WTC11 (cell line): ENCODE data around the gene SAE1. TPM values are rescaled to one million over a fixed set of nuclear protein-coding genes. Genes with fewer than 3 reads are reported as not detected.

Experiments
- ATAC-seq: fragments of 200-7000 bp; cut with Tn5 transposase; 2 replicates; pipeline ENCODE4 v1.10.0; 2021; ENCODE audit warnings: mild to moderate bottlenecking, moderate library complexity
- CTCF ChIA-PET: fragments of 300-600 bp; sonication (Branson Sonifier 250); formaldehyde crosslinking; loops from one replicate; lab custom pipeline; 2021; ENCODE audit warnings: antibody characterized with exemption; lab: Charles Lee
- POLR2A ChIA-PET: fragments of 350-600 bp; sonication (Branson Sonifier 250); formaldehyde crosslinking; loops from one replicate; lab custom pipeline; 2021; ENCODE audit warnings: antibody characterized with exemption; lab: Charles Lee
- DNase-seq: peaks from one replicate; pipeline ENCODE4 v3.0.0; 2021; ENCODE audit warnings: low spot score
- H3K27ac Mint-ChIP-seq: 2 replicates; pipeline ENCODE4 v1.8.0; 2021; ENCODE audit warnings: mixed read lengths
- H3K27me3 Mint-ChIP-seq: 2 replicates; pipeline ENCODE4 v1.8.0; 2021; ENCODE audit warnings: low read depth, mild to moderate bottlenecking, moderate library complexity, mixed read lengths
- H3K36me3 Mint-ChIP-seq: 2 replicates; pipeline ENCODE4 v1.8.0; 2021; ENCODE audit warnings: mixed read lengths
- H3K4me1 Mint-ChIP-seq: 2 replicates; pipeline ENCODE4 v1.8.0; 2022; ENCODE audit warnings: mixed read lengths
- H3K4me3 Mint-ChIP-seq: 2 replicates; pipeline ENCODE4 v1.8.0; 2021; ENCODE audit warnings: mild to moderate bottlenecking, moderate library complexity, mixed read lengths
- H3K9me3 Mint-ChIP-seq: 2 replicates; pipeline ENCODE4 v1.8.0; 2021; ENCODE audit warnings: mixed read lengths
- ATF3 ChIP-seq: sonication (generic); formaldehyde crosslinking; conservative IDR thresholded peaks from 2 replicates; pipeline ENCODE4 v1.8.1; 2022; ENCODE audit warnings: mild to moderate bottlenecking, missing genetic modification reagents
- FOXK1 ChIP-seq: sonication (generic); formaldehyde crosslinking; IDR thresholded peaks from 2 replicates; pipeline ENCODE4 v1.8.0; 2022; ENCODE audit warnings: mild to moderate bottlenecking, moderate library complexity, missing genetic modification reagents
- JUN ChIP-seq: sonication (generic); formaldehyde crosslinking; IDR thresholded peaks from 2 replicates; pipeline ENCODE4 v1.8.0; 2023; ENCODE audit warnings: mild to moderate bottlenecking, missing genetic modification reagents
- MYBL2 ChIP-seq: sonication (generic); formaldehyde crosslinking; IDR thresholded peaks from 2 replicates; pipeline ENCODE4 v1.8.1; 2023; ENCODE audit warnings: mild to moderate bottlenecking, moderate library complexity, missing genetic modification reagents
- NR2C2 ChIP-seq: sonication (generic); formaldehyde crosslinking; IDR thresholded peaks from 2 replicates; pipeline ENCODE4 v1.8.0; 2022; ENCODE audit warnings: mild to moderate bottlenecking, missing genetic modification reagents
- RELA ChIP-seq: sonication (generic); formaldehyde crosslinking; IDR thresholded peaks from 2 replicates; pipeline ENCODE4 v1.8.1; 2022; ENCODE audit warnings: missing genetic modification reagents, mild to moderate bottlenecking, borderline replicate concordance
- SOX15 ChIP-seq: fragments of 250-450 bp; sonication (Bioruptor Pico); IDR thresholded peaks from 2 replicates; pipeline ENCODE4 v1.9.0; 2021; ENCODE audit warnings: mild to moderate bottlenecking
- TEAD1 ChIP-seq: sonication (generic); formaldehyde crosslinking; IDR thresholded peaks from 2 replicates; pipeline ENCODE4 v1.8.0; 2022; ENCODE audit warnings: mild to moderate bottlenecking, missing genetic modification reagents
- ZNF138 ChIP-seq: sonication (generic); formaldehyde crosslinking; conservative IDR thresholded peaks from 2 replicates; pipeline ENCODE4 v1.8.1; 2022; ENCODE audit warnings: mild to moderate bottlenecking, moderate library complexity, missing genetic modification reagents
- ZNF232 ChIP-seq: sonication (generic); formaldehyde crosslinking; IDR thresholded peaks from 2 replicates; pipeline ENCODE4 v1.8.0; 2022; ENCODE audit warnings: mild to moderate bottlenecking, missing genetic modification reagents
- ZNF263 ChIP-seq: sonication (generic); formaldehyde crosslinking; IDR thresholded peaks from 2 replicates; pipeline ENCODE4 v1.8.1; 2022; ENCODE audit warnings: low read depth, mild to moderate bottlenecking, moderate library complexity, missing genetic modification reagents
- ZNF416 ChIP-seq: fragments of 250-450 bp; sonication (Bioruptor Pico); IDR thresholded peaks from 2 replicates; pipeline ENCODE4 v1.9.0; 2021; ENCODE audit warnings: mild to moderate bottlenecking, inconsistent platforms
- total RNA-seq: library from RNA; stranded (reverse); gene quantifications from 3 replicates; pipeline ENCODE4 v1.2.3, GENCODE V29; 2021
- TF ChIP-seq, protein P1 (sequence below): sonication (generic); formaldehyde crosslinking; IDR thresholded peaks from 2 replicates; pipeline ENCODE4 v1.8.1; 2023; ENCODE audit warnings: mild to moderate bottlenecking, missing genetic modification reagents
- TF ChIP-seq, protein P2 (sequence below): fragments of 250-450 bp; sonication (Bioruptor Pico); IDR thresholded peaks from 2 replicates; pipeline ENCODE4 v1.9.0; 2021; ENCODE audit warnings: mild to moderate bottlenecking
- TF ChIP-seq, protein P3 (sequence below): sonication (generic); formaldehyde crosslinking; conservative IDR thresholded peaks from 2 replicates; pipeline ENCODE4 v1.8.1; 2023; ENCODE audit warnings: mild to moderate bottlenecking, low read depth, missing genetic modification reagents, moderate library complexity
- TF ChIP-seq, protein P4 (sequence below): sonication (generic); formaldehyde crosslinking; IDR thresholded peaks from 2 replicates; pipeline ENCODE4 v1.8.0; 2022; ENCODE audit warnings: mild to moderate bottlenecking, missing genetic modification reagents

The SAE1 gene
- total RNA-seq, 1 experiment from 2014 or later, result 224 TPM

GRCh38 chr19:47104680-47105079 is 26.0 kb upstream of the SAE1 start (continued):
- TF ChIP-seq, protein P1, sequence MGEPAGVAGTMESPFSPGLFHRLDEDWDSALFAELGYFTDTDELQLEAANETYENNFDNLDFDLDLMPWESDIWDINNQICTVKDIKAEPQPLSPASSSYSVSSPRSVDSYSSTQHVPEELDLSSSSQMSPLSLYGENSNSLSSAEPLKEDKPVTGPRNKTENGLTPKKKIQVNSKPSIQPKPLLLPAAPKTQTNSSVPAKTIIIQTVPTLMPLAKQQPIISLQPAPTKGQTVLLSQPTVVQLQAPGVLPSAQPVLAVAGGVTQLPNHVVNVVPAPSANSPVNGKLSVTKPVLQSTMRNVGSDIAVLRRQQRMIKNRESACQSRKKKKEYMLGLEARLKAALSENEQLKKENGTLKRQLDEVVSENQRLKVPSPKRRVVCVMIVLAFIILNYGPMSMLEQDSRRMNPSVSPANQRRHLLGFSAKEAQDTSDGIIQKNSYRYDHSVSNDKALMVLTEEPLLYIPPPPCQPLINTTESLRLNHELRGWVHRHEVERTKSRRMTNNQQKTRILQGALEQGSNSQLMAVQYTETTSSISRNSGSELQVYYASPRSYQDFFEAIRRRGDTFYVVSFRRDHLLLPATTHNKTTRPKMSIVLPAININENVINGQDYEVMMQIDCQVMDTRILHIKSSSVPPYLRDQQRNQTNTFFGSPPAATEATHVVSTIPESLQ, result no peak
- no peak for TF ChIP-seq FOXK1 (CRISPR knock-in tag)

- ChIA-PET CTCF (interaction anchor here (0.5 kb wide), 1 partner anchor 760 kb away, joined by 3 read pairs; no protein-coding TSS in a partner anchor), POLR2A (no interaction called here)
- Mint-ChIP-seq H3K36me3 (peaks cover 21% of the 10 kb centered on the region), H3K4me3 (no peak overlapping the region), H3K9me3 (no peaks in the 10 kb centered on the region), H3K4me1 (peaks cover 60% of the 10 kb centered on the region), H3K27me3 (no peaks in the 10 kb centered on the region), H3K27ac (peak overlapping the region; percentile 55)
- no peak for DNase-seq
- ATAC-seq, result no peak
- TF ChIP-seq ZNF138 (CRISPR knock-in tag) (no peak), ZNF232 (CRISPR knock-in tag) (no peak), TEAD1 (no peak)
Observed at GRCh38 chr19:47105874-47106273, 24.8 kb upstream of the SAE1 start.

DNA sequence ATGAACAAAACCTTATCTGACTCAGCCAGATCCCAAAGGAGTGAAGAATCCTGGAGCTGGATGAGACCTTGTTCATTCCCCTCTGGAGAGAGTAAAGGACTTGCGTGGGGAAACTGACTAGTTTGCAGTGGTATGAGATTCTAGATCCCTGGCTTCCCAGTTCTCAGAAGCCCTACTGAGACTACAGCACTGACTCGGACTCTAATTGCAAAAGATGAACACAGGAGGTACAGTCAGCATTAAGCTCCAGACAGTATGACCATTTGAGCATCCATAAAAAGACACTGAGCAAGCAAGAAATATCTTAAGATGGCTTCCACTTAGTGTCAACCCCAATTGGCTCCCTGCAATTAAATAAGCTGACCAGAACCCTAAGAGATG is 23.8 kb upstream of the SAE1 start:
- Mint-ChIP-seq H3K9me3 (no peaks in the 10 kb centered on the region), H3K36me3 (peaks cover 26% of the 10 kb centered on the region), H3K4me3 (no peak overlapping the region), H3K4me1 (peaks cover 60% of the 10 kb centered on the region), H3K27ac (peak overlapping the region; percentile 71; the same call in 1 of the 2 replicates), H3K27me3 (no peaks in the 10 kb centered on the region)
- POLR2A ChIA-PET, result no interaction called here
- CTCF ChIA-PET, result interaction anchor here (0.5 to 1.0 kb wide), 3 partner anchors 23 to 137 kb away, joined by 3 to 4 read pairs (median 4); no protein-coding TSS in a partner anchor
- TF ChIP-seq, protein P2, sequence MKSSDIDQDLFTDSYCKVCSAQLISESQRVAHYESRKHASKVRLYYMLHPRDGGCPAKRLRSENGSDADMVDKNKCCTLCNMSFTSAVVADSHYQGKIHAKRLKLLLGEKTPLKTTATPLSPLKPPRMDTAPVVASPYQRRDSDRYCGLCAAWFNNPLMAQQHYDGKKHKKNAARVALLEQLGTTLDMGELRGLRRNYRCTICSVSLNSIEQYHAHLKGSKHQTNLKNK (CRISPR knock-in tag), result no peak
- no peak for TF ChIP-seq JUN (CRISPR knock-in tag)
- TF ChIP-seq ZNF416 (CRISPR knock-in tag), result no peak
- no peak for TF ChIP-seq ZNF138 (CRISPR knock-in tag)
- no peak for TF ChIP-seq TEAD1
- no peak for TF ChIP-seq NR2C2 (CRISPR knock-in tag)
- no peak for TF ChIP-seq RELA (CRISPR knock-in tag)
- no peak for TF ChIP-seq SOX15
- TF ChIP-seq MYBL2, result no peak
- TF ChIP-seq, protein P3, sequence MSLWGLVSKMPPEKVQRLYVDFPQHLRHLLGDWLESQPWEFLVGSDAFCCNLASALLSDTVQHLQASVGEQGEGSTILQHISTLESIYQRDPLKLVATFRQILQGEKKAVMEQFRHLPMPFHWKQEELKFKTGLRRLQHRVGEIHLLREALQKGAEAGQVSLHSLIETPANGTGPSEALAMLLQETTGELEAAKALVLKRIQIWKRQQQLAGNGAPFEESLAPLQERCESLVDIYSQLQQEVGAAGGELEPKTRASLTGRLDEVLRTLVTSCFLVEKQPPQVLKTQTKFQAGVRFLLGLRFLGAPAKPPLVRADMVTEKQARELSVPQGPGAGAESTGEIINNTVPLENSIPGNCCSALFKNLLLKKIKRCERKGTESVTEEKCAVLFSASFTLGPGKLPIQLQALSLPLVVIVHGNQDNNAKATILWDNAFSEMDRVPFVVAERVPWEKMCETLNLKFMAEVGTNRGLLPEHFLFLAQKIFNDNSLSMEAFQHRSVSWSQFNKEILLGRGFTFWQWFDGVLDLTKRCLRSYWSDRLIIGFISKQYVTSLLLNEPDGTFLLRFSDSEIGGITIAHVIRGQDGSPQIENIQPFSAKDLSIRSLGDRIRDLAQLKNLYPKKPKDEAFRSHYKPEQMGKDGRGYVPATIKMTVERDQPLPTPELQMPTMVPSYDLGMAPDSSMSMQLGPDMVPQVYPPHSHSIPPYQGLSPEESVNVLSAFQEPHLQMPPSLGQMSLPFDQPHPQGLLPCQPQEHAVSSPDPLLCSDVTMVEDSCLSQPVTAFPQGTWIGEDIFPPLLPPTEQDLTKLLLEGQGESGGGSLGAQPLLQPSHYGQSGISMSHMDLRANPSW, result no peak
- TF ChIP-seq, protein P4, sequence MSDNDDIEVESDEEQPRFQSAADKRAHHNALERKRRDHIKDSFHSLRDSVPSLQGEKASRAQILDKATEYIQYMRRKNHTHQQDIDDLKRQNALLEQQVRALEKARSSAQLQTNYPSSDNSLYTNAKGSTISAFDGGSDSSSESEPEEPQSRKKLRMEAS (CRISPR knock-in tag), result no peak
- TF ChIP-seq ZNF263, result no peak
- TF ChIP-seq ATF3, result no peak
- ATAC-seq, result no peak
- DNase-seq, result no peak
